Liver (tissue), 9 donors: ENCODE measurements around the gene DSTYK. TPM values are rescaled to one million over a fixed set of nuclear protein-coding genes. Genes with fewer than 3 reads are reported as not detected.
"Not testable (repeated sequence)": the region's sequence is repeated elsewhere in the genome, so short reads cannot be mapped to it uniquely, and the experiment has no call there.

Source experiments
- DNase-seq: peaks from one replicate; pipeline ENCODE4 v3.0.0-alpha.2; 2017; ENCODE audit warnings: low spot score
- H3K27ac ChIP-seq, 2 donors: one replicate each; pipeline ENCODE4 v1.7.0; 2013; ENCODE audit warnings: inconsistent platforms in 2 of 2, low read length in 2 of 2, control low read depth in 1 of 2, low read depth in 1 of 2, mild to moderate bottlenecking in 1 of 2
- H3K27me3 ChIP-seq, 4 donors: one replicate each; pipeline versions ENCODE4 v1.6.1 to v1.7.0; 2013; ENCODE audit warnings: low read length in 3 of 4, inconsistent platforms in 1 of 4, mild to moderate bottlenecking in 1 of 4, moderate library complexity in 1 of 4; ENCODE audit not compliant: control insufficient read depth in 4 of 4, insufficient read depth in 4 of 4
- H3K36me3 ChIP-seq, 4 donors: one replicate each; pipeline versions ENCODE4 v1.6.1 to v1.7.0; 2013; ENCODE audit warnings: low read length in 3 of 4, mild to moderate bottlenecking in 3 of 4, low read depth in 1 of 4, moderate library complexity in 1 of 4; ENCODE audit not compliant: control insufficient read depth in 4 of 4, insufficient read depth in 3 of 4
- H3K4me1 ChIP-seq, 4 donors: one replicate each; pipeline versions ENCODE4 v1.6.1 to v1.7.0; 2013; ENCODE audit warnings: low read length in 3 of 4, mild to moderate bottlenecking in 3 of 4, moderate library complexity in 1 of 4; ENCODE audit not compliant: control insufficient read depth in 4 of 4, insufficient read depth in 4 of 4
- H3K4me3 ChIP-seq, 3 donors: one replicate each; pipeline versions ENCODE4 v1.6.1 to v1.7.0; 2013; ENCODE audit warnings: low read length in 3 of 3, control low read depth in 1 of 3, low read depth in 1 of 3, mild to moderate bottlenecking in 1 of 3
- H3K9ac ChIP-seq, 2 donors: one replicate each; pipeline ENCODE4 v1.7.0; 2013; ENCODE audit warnings: low read length in 2 of 2, mild to moderate bottlenecking in 2 of 2, moderate library complexity in 2 of 2, control low read depth in 1 of 2, low read depth in 1 of 2
- H3K9me3 ChIP-seq, 4 donors: one replicate each; pipeline versions ENCODE4 v1.6.1 to v1.7.0; 2013; ENCODE audit warnings: low read length in 3 of 4; ENCODE audit not compliant: control insufficient read depth in 4 of 4
- ATF3 ChIP-seq: IDR thresholded peaks from 2 replicates; pipeline ENCODE4 v1.6.1; 2016; ENCODE audit warnings: antibody characterized with exemption
- EGR1 ChIP-seq, 2 donors: IDR thresholded peaks; 2 replicates each; pipeline ENCODE4 v1.6.1; 2016 to 2018; ENCODE audit warnings: antibody characterized with exemption in 2 of 2, low read depth in 2 of 2
- FOXA1 ChIP-seq: IDR thresholded peaks from 2 replicates; pipeline ENCODE4 v1.6.1; 2016; ENCODE audit warnings: antibody characterized with exemption
- FOXA2 ChIP-seq: IDR thresholded peaks from 2 replicates; pipeline ENCODE4 v1.6.1; 2016; ENCODE audit warnings: antibody characterized with exemption
- GABPA ChIP-seq, 2 donors: IDR thresholded peaks in 1 of 2; conservative IDR thresholded peaks in 1 of 2; 2 replicates each; pipeline ENCODE4 v1.6.1; 2016; ENCODE audit warnings: antibody characterized with exemption in 2 of 2, mild to moderate bottlenecking in 1 of 2, moderate library complexity in 1 of 2
- HNF4A ChIP-seq, 2 donors: conservative IDR thresholded peaks; 2 replicates each; pipeline ENCODE4 v1.6.1; 2016; ENCODE audit warnings: antibody characterized with exemption in 2 of 2, mild to moderate bottlenecking in 2 of 2
- HNF4G ChIP-seq: IDR thresholded peaks from 2 replicates; pipeline ENCODE4 v1.6.1; 2016; ENCODE audit warnings: antibody characterized with exemption
- JUND ChIP-seq, 2 donors: IDR thresholded peaks; 2 replicates each; pipeline ENCODE4 v1.6.1; 2016; ENCODE audit warnings: antibody characterized with exemption in 2 of 2
- MAX ChIP-seq: IDR thresholded peaks from 2 replicates; pipeline ENCODE4 v1.6.1; 2016; ENCODE audit warnings: antibody characterized with exemption
- NR2F2 ChIP-seq: IDR thresholded peaks from 2 replicates; pipeline ENCODE4 v1.6.1; 2016; ENCODE audit warnings: antibody characterized with exemption
- RAD21 ChIP-seq, 2 donors: IDR thresholded peaks; 2 replicates each; pipeline ENCODE4 v1.6.1; 2016; ENCODE audit warnings: antibody characterized with exemption in 2 of 2, mild to moderate bottlenecking in 2 of 2
- REST ChIP-seq: IDR thresholded peaks from 2 replicates; pipeline ENCODE4 v1.6.1; 2016; ENCODE audit warnings: antibody characterized with exemption, mild to moderate bottlenecking
- RXRA ChIP-seq, 2 donors: IDR thresholded peaks; 2 replicates each; pipeline ENCODE4 v1.6.1; 2017 to 2018; ENCODE audit warnings: antibody characterized with exemption in 2 of 2, mild to moderate bottlenecking in 1 of 2
- SP1 ChIP-seq: IDR thresholded peaks from 2 replicates; pipeline ENCODE4 v1.6.1; 2018; ENCODE audit warnings: antibody characterized with exemption, mild to moderate bottlenecking
- ZBTB33 ChIP-seq: IDR thresholded peaks from 2 replicates; pipeline ENCODE4 v1.6.1; 2016; ENCODE audit warnings: antibody characterized with exemption
- WGBS: extraction: QIAGEN DNeasy Blood & Tissue Kit; methylation state at CpG from one replicate; pipeline ENCODE4 v1.1.7; 2013; 5-methylcytosine and 5-hydroxymethylcytosine counted together
- polyA plus RNA-seq, 2 donors: library from polyadenylated mRNA; stranded (reverse) in 1 of 2; unstranded in 1 of 2; fragments of 200-250 nt in 1 of 2; fragments of >200 nt in 1 of 2; fragmentation: Nextera tagmentation in 1 of 2; extraction: Ambion mirVana in 1 of 2; gene quantifications; one replicate each; pipeline versions ENCODE4 v1.2.1 to v1.2.3, GENCODE V29; 2013 to 2015
- total RNA-seq, 2 donors: library from RNA; depleted of rRNA; stranded (reverse); fragments of >200 nt; gene quantifications; one replicate each; pipeline ENCODE4 v1.2.3, GENCODE V29; 2014
- donor health status: healthy.
- donor health status: healthy.
- donor health status: healthy.
- donor health status: healthy.
- donor health status: healthy.

DSTYK gene
- total and polyA plus RNA-seq, 4 donors = 1.5 to 9.9 (median 3.0) TPM

GRCh38 chr1:205186191-205186590 is 25.3 kb downstream of the DSTYK start (continued):
- TF ChIP-seq REST = no peak

- DNase-seq = no peak
- H3K36me3 ChIP-seq = peaks cover 0 to 4% (median 0%) of the 10 kb centered on the region in 4 donors
- TF ChIP-seq NR2F2 (no peak), GABPA (IDR thresholded peaks at IDR 0.05 in 1 of 2, conservative IDR thresholded peaks at IDR 0.05 in 1 of 2) (no peak), FOXA1 (no peak), RAD21 (IDR thresholded peaks at IDR 0.05) (no peak), HNF4A (conservative IDR thresholded peaks at IDR 0.05) (no peak), RXRA (IDR thresholded peaks at IDR 0.05) (no peak), HNF4G (no peak), SP1 (no peak), ATF3 (no peak), MAX (no peak), JUND (IDR thresholded peaks at IDR 0.05) (no peak), ZBTB33 (no peak), FOXA2 (no peak), EGR1 (IDR thresholded peaks at IDR 0.05; ENCODE audit: low read depth in 2 of 2) (no peak)
- H3K9me3 ChIP-seq = no peaks in the 10 kb centered on the region
- no peaks in the 10 kb centered on the region for H3K4me1 ChIP-seq
- no peak overlapping the region for H3K4me3 ChIP-seq
- no peak overlapping the region for H3K27ac ChIP-seq
- H3K27me3 ChIP-seq = no peaks in the 10 kb centered on the region
- no peak overlapping the region for H3K9ac ChIP-seq
- 77% methylated on average over 4 of the region's 4 CpGs for WGBS
These were observed 27.7 kb downstream of the DSTYK start for GRCh38 chr1:205183676-205184335.

- H3K4me1 ChIP-seq = no peaks in the 10 kb centered on the region
- no peak overlapping the region for H3K9ac ChIP-seq
- no peak overlapping the region for H3K4me3 ChIP-seq
- H3K9me3 ChIP-seq = no peaks in the 10 kb centered on the region
- WGBS = 95% methylated on average over 2 of the region's 2 CpGs
- no peak overlapping the region for H3K27ac ChIP-seq
- H3K36me3 ChIP-seq = peaks cover 0 to 4% (median 0%) of the 10 kb centered on the region in 4 donors
- H3K27me3 ChIP-seq = no peaks in the 10 kb centered on the region
- no peak for DNase-seq
- no peak for TF ChIP-seq RXRA (IDR thresholded peaks at IDR 0.05)
These were observed 28.6 kb downstream of the DSTYK start for GRCh38 chr1:205182930-205183329.

- 89% methylated on average over 7 of the region's 7 CpGs for WGBS
- H3K9ac ChIP-seq, H3K36me3 ChIP-seq, H3K4me3 ChIP-seq, H3K27ac ChIP-seq, DNase-seq, H3K9me3 ChIP-seq, H3K27me3 ChIP-seq, H3K4me1 ChIP-seq: not testable (repeated sequence)
These were observed 31.2 kb downstream of the DSTYK start for GRCh38 chr1:205180331-205180730.
